SK-N-SH (cell line): ENCODE results near the gene SLC12A9. TPM values are rescaled to one million over a fixed set of nuclear protein-coding genes. Genes with fewer than 3 reads are reported as not detected.

Experiments
- CTCF ChIA-PET: fragments of 300-600, 350-600 bp; formaldehyde crosslinking; extraction: SDS; loops from one replicate; lab custom pipeline; 2021; lab: Yijun Ruan, JAX
- POLR2A ChIA-PET: fragments of 350-600 bp; sonication (Branson Sonifier 250); formaldehyde crosslinking; extraction: SDS; loops from one replicate; lab custom pipeline; 2020; ENCODE audit warnings: antibody characterized with exemption, inconsistent platforms; lab: Yijun Ruan, JAX
- DNase-seq: peaks from one replicate; pipeline ENCODE4 v3.0.0; 2012
- H2AFZ ChIP-seq: fragments of 200-600 bp; sonication (generic); 2 replicates; pipeline ENCODE4 v1.8.1; 2016; ENCODE audit warnings: antibody characterized with exemption, mild to moderate bottlenecking, low read depth
- H3F3A ChIP-seq: fragments of 200-600 bp; sonication (generic); replicated peaks from 2 replicates; pipeline ENCODE3; 2016; ENCODE audit warnings: antibody characterized with exemption, mild to moderate bottlenecking; ENCODE audit not compliant: insufficient read depth
- H3K27ac ChIP-seq, 2 experiments: fragments of 200-500 bp in 1 of 2; fragments of 200-600 bp in 1 of 2; sonication (Bioruptor generic) in 1 of 2; sonication (generic), shearing (Covaris generic) in 1 of 2; 2 replicates each; pipeline versions ENCODE4 v1.5.1 to v1.6.1; 2014 to 2016; ENCODE audit warnings: low read depth in 2 of 2, inconsistent platforms in 1 of 2, low read length in 1 of 2, mild to moderate bottlenecking in 1 of 2, mixed read lengths in 1 of 2
- H3K27me3 ChIP-seq: fragments of 200-600 bp; sonication (generic), shearing (Covaris generic); 2 replicates; pipeline ENCODE4 v1.6.1; 2016; ENCODE audit warnings: mixed run types; ENCODE audit not compliant: insufficient read depth
- H3K36me3 ChIP-seq, 2 experiments: fragments of 200-500 bp in 1 of 2; fragments of 200-600 bp in 1 of 2; sonication (Bioruptor generic) in 1 of 2; sonication (generic) in 1 of 2; replicated peaks in 1 of 2; 2 replicates each; pipeline versions ENCODE3 to v1.5.1; 2014 to 2016; ENCODE audit warnings: low read length in 1 of 2, mild to moderate bottlenecking in 1 of 2; ENCODE audit not compliant: insufficient read depth in 2 of 2, control insufficient read depth in 1 of 2
- H3K4me1 ChIP-seq, 2 experiments: fragments of 200-500 bp in 1 of 2; fragments of 200-600 bp in 1 of 2; sonication (Bioruptor generic) in 1 of 2; sonication (generic), shearing (Covaris generic) in 1 of 2; 2 replicates each; pipeline versions ENCODE4 v1.5.1 to v1.6.1; 2014 to 2016; ENCODE audit warnings: low read depth in 1 of 2, low read length in 1 of 2, mixed run types in 1 of 2; ENCODE audit not compliant: insufficient read depth in 2 of 2, control insufficient read depth in 1 of 2
- H3K4me2 ChIP-seq: fragments of 200-600 bp; sonication (generic), shearing (Covaris generic); 2 replicates; pipeline ENCODE4 v1.6.1; 2017; ENCODE audit warnings: mixed run types
- H3K4me3 ChIP-seq, 2 experiments: fragments of 200-500 bp in 1 of 2; fragments of 200-600 bp in 1 of 2; sonication (Bioruptor generic) in 1 of 2; sonication (generic), shearing (Covaris generic) in 1 of 2; 2 replicates each; pipeline versions ENCODE4 v1.5.1 to v1.8.1; 2014 to 2016; ENCODE audit warnings: low read depth in 2 of 2, inconsistent platforms in 1 of 2, low read length in 1 of 2, mild to moderate bottlenecking in 1 of 2, mixed read lengths in 1 of 2, moderate library complexity in 1 of 2
- H3K79me2 ChIP-seq: fragments of 200-600 bp; sonication (generic); 2 replicates; pipeline ENCODE4 v1.8.1; 2017; ENCODE audit warnings: mild to moderate bottlenecking; ENCODE audit not compliant: insufficient read depth
- H3K9ac ChIP-seq: fragments of 200-600 bp; sonication (generic); 2 replicates; pipeline ENCODE4 v1.6.1; 2017; ENCODE audit warnings: mixed run types
- H3K9me2 ChIP-seq: fragments of 200-600 bp; sonication (generic); 2 replicates; pipeline ENCODE4 v1.6.1; 2017; ENCODE audit warnings: mixed run types
- H3K9me3 ChIP-seq: fragments of 200-600 bp; sonication (generic); 2 replicates; pipeline ENCODE4 v1.6.1; 2017; ENCODE audit warnings: mixed run types, mild to moderate bottlenecking, moderate library complexity
- H4K20me1 ChIP-seq: fragments of 200-600 bp; sonication (generic); 2 replicates; pipeline ENCODE4 v1.6.1; 2017; ENCODE audit warnings: mild to moderate bottlenecking, mixed run types; ENCODE audit not compliant: insufficient read depth
- ELF1 ChIP-seq: IDR thresholded peaks from 2 replicates; pipeline ENCODE4 v1.4.0; 2012
- EP300 ChIP-seq, 2 experiments: IDR thresholded peaks; 2 replicates each; pipeline versions ENCODE4 v1.4.0 to v1.6.1; 2012; ENCODE audit warnings: borderline replicate concordance in 1 of 2, low read depth in 1 of 2, low read length in 1 of 2
- FOSL2 ChIP-seq: IDR thresholded peaks from 2 replicates; pipeline ENCODE4 v1.4.0; 2012; ENCODE audit warnings: low read depth, mild to moderate bottlenecking, moderate library complexity, borderline replicate concordance
- GABPA ChIP-seq: IDR thresholded peaks from 2 replicates; pipeline ENCODE4 v1.4.0; 2012; ENCODE audit warnings: low read depth, mild to moderate bottlenecking
- MEF2A ChIP-seq: IDR thresholded peaks from 2 replicates; pipeline ENCODE4 v1.4.0; 2012; ENCODE audit warnings: low read depth, borderline replicate concordance
- MXI1 ChIP-seq: IDR thresholded peaks from 2 replicates; pipeline ENCODE4 v1.6.1; 2012; ENCODE audit warnings: mild to moderate bottlenecking, low read depth, low read length, improper control_type of control experiment
- NRF1 ChIP-seq: IDR thresholded peaks from 2 replicates; pipeline ENCODE4 v1.6.1; 2012; ENCODE audit warnings: low read depth, mild to moderate bottlenecking, low read length
- POLR2AphosphoS5 ChIP-seq: IDR thresholded peaks from 2 replicates; pipeline ENCODE4 v1.6.1; 2012; ENCODE audit warnings: low read depth, low read length
- RAD21 ChIP-seq: IDR thresholded peaks from 2 replicates; pipeline ENCODE4 v1.6.1; 2012; ENCODE audit warnings: mild to moderate bottlenecking, low read length
- RCOR1 ChIP-seq: fragments of 150-350 bp; IDR thresholded peaks from 2 replicates; pipeline ENCODE4 v1.6.1; 2017; ENCODE audit warnings: antibody characterized with exemption, low read length
- RFX5 ChIP-seq: IDR thresholded peaks from 2 replicates; pipeline ENCODE4 v1.6.1; 2012; ENCODE audit warnings: mild to moderate bottlenecking, improper control_type of control experiment, low read length
- SMC3 ChIP-seq: IDR thresholded peaks from 2 replicates; pipeline ENCODE4 v1.6.1; 2012; ENCODE audit warnings: low read depth, low read length, improper control_type of control experiment
- TEAD4 ChIP-seq: IDR thresholded peaks from 2 replicates; pipeline ENCODE4 v1.4.0; 2012; ENCODE audit warnings: mild to moderate bottlenecking, borderline replicate concordance; ENCODE audit not compliant: insufficient read depth
- ZBTB33 ChIP-seq: IDR thresholded peaks from 2 replicates; pipeline ENCODE4 v1.4.0; 2012; ENCODE audit warnings: low read depth, borderline replicate concordance
- WGBS: methylation state at CpG from one replicate; pipeline ENCODE4 v1.1.6; 2017; ENCODE audit warnings: low lambda C conversion rate; 5-methylcytosine and 5-hydroxymethylcytosine counted together
- polyA plus RNA-seq, 3 experiments: library from polyadenylated mRNA; depleted of rRNA; stranded (reverse); fragments of >200 nt; gene quantifications; 2 replicates each; pipeline ENCODE4 v1.2.3, GENCODE V29; 2012
- TF ChIP-seq, protein P1 (sequence below): fragments of 200-600 bp; sonication (generic); IDR thresholded peaks from 2 replicates; pipeline ENCODE4 v1.6.1; 2017; ENCODE audit warnings: antibody characterized with exemption, mild to moderate bottlenecking, moderate library complexity
- TF ChIP-seq, protein P2 (sequence below): fragments of 150-350 bp; IDR thresholded peaks from 2 replicates; pipeline ENCODE4 v1.6.1; 2016; ENCODE audit warnings: mild to moderate bottlenecking, low read depth, low read length
- TF ChIP-seq, protein P3 (sequence below): fragments of 150-350 bp; IDR thresholded peaks from 2 replicates; pipeline ENCODE4 v1.6.1; 2017; ENCODE audit warnings: antibody characterized with exemption, low read length, low read depth, borderline replicate concordance

Gene SLC12A9
- polyA plus RNA-seq, 1 of the 3 experiments (the other 2 are of a cell fraction) = 29.7 TPM

GRCh38 chr7:100825751-100826513 is 26.6 kb upstream of the SLC12A9 start:
- Histone ChIP-seq H3K4me2 (peak overlapping the region; percentile 95), H3K27ac (no peak overlapping the region), H3K27me3 (no peaks in the 10 kb centered on the region), H2AFZ (peak overlapping the region; percentile 87; the same call in 1 of the 2 replicates), H3K36me3 (peaks cover 12 to 16% of the 10 kb centered on the region in 2 experiments), H3K9ac (peak overlapping the region; percentile 83), H4K20me1 (peaks cover 22% of the 10 kb centered on the region), H3K4me1 (peaks cover 6 to 22% of the 10 kb centered on the region in 2 experiments; a peak in 2 of 4 replicates), H3K9me2 (no peaks in the 10 kb centered on the region), H3F3A (peaks cover 5% of the 10 kb centered on the region), H3K9me3 (no peaks in the 10 kb centered on the region), H3K79me2 (peaks cover 30% of the 10 kb centered on the region), H3K4me3 (peak overlapping the region; percentile 65 to 78)
- peak; percentile 82 for DNase-seq
- TF ChIP-seq TEAD4 = no peak
- no peak for TF ChIP-seq ELF1
- peak; percentile 59 for TF ChIP-seq SMC3
- TF ChIP-seq, protein P1, sequence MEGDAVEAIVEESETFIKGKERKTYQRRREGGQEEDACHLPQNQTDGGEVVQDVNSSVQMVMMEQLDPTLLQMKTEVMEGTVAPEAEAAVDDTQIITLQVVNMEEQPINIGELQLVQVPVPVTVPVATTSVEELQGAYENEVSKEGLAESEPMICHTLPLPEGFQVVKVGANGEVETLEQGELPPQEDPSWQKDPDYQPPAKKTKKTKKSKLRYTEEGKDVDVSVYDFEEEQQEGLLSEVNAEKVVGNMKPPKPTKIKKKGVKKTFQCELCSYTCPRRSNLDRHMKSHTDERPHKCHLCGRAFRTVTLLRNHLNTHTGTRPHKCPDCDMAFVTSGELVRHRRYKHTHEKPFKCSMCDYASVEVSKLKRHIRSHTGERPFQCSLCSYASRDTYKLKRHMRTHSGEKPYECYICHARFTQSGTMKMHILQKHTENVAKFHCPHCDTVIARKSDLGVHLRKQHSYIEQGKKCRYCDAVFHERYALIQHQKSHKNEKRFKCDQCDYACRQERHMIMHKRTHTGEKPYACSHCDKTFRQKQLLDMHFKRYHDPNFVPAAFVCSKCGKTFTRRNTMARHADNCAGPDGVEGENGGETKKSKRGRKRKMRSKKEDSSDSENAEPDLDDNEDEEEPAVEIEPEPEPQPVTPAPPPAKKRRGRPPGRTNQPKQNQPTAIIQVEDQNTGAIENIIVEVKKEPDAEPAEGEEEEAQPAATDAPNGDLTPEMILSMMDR = peak; percentile 62
- no peak for TF ChIP-seq FOSL2
- TF ChIP-seq MXI1 = no peak
- TF ChIP-seq RAD21 = peak; percentile 79
- TF ChIP-seq RCOR1 = no peak
- ChIA-PET POLR2A (interaction anchor here (0.6 to 1.0 kb wide), 3 partner anchors 26 to 134 kb away, joined by 3 to 4 read pairs (median 3); partner anchors contain the start of genes SLC12A9 and SRRT), CTCF (interaction anchor here (0.6 to 17.1 kb wide), 12 partner anchors 9 to 125 kb away, joined by 3 to 220 read pairs (median 10); partner anchors contain the start of genes EPO, POP7 and SLC12A9)
- WGBS = 70% methylated on average over 17 of the region's 17 CpGs

DNA sequence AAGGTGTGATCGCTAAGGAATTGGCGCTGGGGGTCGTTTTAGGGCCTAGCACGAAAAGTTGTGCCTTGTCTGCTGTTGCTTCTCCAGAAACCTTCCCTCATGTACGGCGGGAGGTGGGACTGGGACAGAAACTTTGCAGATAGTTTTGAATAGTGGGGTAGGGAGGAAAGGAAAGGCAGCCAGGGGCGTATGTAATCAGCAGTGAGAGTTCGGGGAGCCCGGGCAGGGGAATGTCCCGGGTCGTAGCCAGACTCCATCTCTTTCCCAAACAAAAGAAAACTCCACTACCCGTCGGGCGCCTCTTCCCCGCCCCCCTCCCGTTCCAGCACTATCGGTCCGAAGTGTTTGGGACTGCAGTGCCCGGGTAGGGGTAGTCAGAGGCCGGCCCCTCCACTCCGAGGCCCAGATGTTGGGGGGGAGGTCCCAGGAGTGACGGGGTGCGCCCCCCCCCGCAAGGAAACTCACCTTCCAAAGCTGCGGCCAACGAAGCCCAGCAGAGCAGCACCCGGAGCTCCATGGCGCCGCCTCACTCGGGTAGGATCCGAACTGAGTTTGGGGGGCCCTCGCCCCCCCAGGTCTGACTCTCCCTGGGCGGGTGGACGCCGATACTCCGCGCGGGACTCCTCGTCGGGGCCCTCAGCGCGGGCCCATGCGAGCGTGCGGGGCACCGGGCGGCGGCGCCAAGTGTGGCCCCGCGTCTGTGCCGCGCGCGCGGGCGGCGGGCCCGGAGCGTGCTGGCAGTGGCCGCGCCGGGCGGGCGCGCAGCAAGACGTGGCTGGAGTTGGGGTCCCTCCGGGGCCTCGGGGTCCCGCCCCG is 25.8 kb upstream of the SLC12A9 start:
- 15% methylated on average over 36 of the region's 71 CpGs for WGBS
- Histone ChIP-seq H3K4me1 (peaks cover 6 to 22% of the 10 kb centered on the region in 2 experiments; a peak in 2 of 4 replicates), H2AFZ (peak overlapping the region; percentile 87; the same call in 1 of the 2 replicates), H3F3A (peaks cover 5% of the 10 kb centered on the region), H4K20me1 (peaks cover 22% of the 10 kb centered on the region), H3K4me3 (peak overlapping the region; percentile 65 to 78), H3K27me3 (no peaks in the 10 kb centered on the region), H3K9me3 (no peaks in the 10 kb centered on the region), H3K27ac (peak overlapping the region in 1 of 2 experiments; percentile 17; a peak in 1 of 4 replicates), H3K36me3 (peaks cover 8 to 16% of the 10 kb centered on the region in 2 experiments), H3K79me2 (peaks cover 30% of the 10 kb centered on the region), H3K4me2 (peak overlapping the region; percentile 95), H3K9me2 (no peaks in the 10 kb centered on the region), H3K9ac (peak overlapping the region; percentile 83)
- ChIA-PET CTCF (interaction anchor here (0.6 to 17.1 kb wide), 18 partner anchors 8 to 214 kb away, joined by 3 to 220 read pairs (median 6); partner anchors contain the start of genes EPO, MOSPD3, POP7 and SLC12A9), POLR2A (interaction anchor here (0.6 to 1.8 kb wide), 3 partner anchors 25 to 135 kb away, joined by 3 to 6 read pairs (median 4); partner anchors contain the start of genes SLC12A9 and SRRT)
- DNase-seq = no peak
- TF ChIP-seq ELF1 = no peak
- TF ChIP-seq NRF1 = no peak
- no peak for TF ChIP-seq FOSL2
- TF ChIP-seq RFX5 = no peak
- no peak for TF ChIP-seq MEF2A
- no peak for TF ChIP-seq MXI1
- TF ChIP-seq POLR2AphosphoS5 = no peak
- TF ChIP-seq, protein P2, sequence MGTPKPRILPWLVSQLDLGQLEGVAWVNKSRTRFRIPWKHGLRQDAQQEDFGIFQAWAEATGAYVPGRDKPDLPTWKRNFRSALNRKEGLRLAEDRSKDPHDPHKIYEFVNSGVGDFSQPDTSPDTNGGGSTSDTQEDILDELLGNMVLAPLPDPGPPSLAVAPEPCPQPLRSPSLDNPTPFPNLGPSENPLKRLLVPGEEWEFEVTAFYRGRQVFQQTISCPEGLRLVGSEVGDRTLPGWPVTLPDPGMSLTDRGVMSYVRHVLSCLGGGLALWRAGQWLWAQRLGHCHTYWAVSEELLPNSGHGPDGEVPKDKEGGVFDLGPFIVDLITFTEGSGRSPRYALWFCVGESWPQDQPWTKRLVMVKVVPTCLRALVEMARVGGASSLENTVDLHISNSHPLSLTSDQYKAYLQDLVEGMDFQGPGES = no peak
- TF ChIP-seq EP300 (IDR thresholded peaks at IDR 0.05; ENCODE audit: borderline replicate concordance in 1 of 2, low read depth in 1 of 2, low read length in 1 of 2) = no peak
- TF ChIP-seq RCOR1 = no peak
- TF ChIP-seq, protein P3, sequence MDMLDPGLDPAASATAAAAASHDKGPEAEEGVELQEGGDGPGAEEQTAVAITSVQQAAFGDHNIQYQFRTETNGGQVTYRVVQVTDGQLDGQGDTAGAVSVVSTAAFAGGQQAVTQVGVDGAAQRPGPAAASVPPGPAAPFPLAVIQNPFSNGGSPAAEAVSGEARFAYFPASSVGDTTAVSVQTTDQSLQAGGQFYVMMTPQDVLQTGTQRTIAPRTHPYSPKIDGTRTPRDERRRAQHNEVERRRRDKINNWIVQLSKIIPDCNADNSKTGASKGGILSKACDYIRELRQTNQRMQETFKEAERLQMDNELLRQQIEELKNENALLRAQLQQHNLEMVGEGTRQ = no peak
- no peak for TF ChIP-seq GABPA
- TF ChIP-seq ZBTB33 = no peak
